CD4-positive, alpha-beta T cell (primary cell): ENCODE results near the gene OPN4. TPM values are rescaled to one million over a fixed set of nuclear protein-coding genes. Genes with fewer than 3 reads are reported as not detected.

Experiments used
- ATAC-seq: fragments of 200-7000 bp; cut with Tn5 transposase; one replicate; pipeline ENCODE4 v1.10.0; 2022; ENCODE audit warnings: mild to moderate bottlenecking; ENCODE audit not compliant: poor library complexity
- CTCF ChIA-PET: fragments of 350-600 bp; sonication (Branson Sonifier 250); formaldehyde crosslinking; loops from one replicate; lab custom pipeline; 2021; ENCODE audit warnings: antibody characterized with exemption, inconsistent platforms; lab: Charles Lee
- POLR2A ChIA-PET: fragments of 350-600 bp; sonication (Branson Sonifier 250); formaldehyde crosslinking; loops from one replicate; lab custom pipeline; 2021; ENCODE audit warnings: antibody characterized with exemption, inconsistent platforms; lab: Charles Lee
- DNase-seq, 14 experiments: peaks; one replicate each; pipeline ENCODE4 v3.0.0-alpha.2; 2013 to 2020; ENCODE audit warnings: mixed read lengths in 2 of 14
- H3K27ac ChIP-seq, 2 donors: one replicate each; pipeline versions ENCODE4 v1.5.1 to v1.7.0; 2013; ENCODE audit warnings: low read length in 2 of 2, low read depth in 1 of 2, mild to moderate bottlenecking in 1 of 2
- H3K27me3 ChIP-seq, 2 experiments: 1 replicate in 1 of 2; 2 replicates in 1 of 2; pipeline versions ENCODE4 v1.6.1 to v1.7.0; 2013; ENCODE audit warnings: low read length in 2 of 2, control low read depth in 1 of 2, mild to moderate bottlenecking in 1 of 2, moderate library complexity in 1 of 2; ENCODE audit not compliant: insufficient read depth in 2 of 2, control insufficient read depth in 1 of 2
- H3K36me3 ChIP-seq: one replicate; pipeline ENCODE4 v1.6.1; 2013; ENCODE audit warnings: low read length, control low read depth; ENCODE audit not compliant: insufficient read depth
- H3K4me1 ChIP-seq: one replicate; pipeline ENCODE4 v1.6.1; 2013; ENCODE audit warnings: low read length, control low read depth; ENCODE audit not compliant: insufficient read depth
- H3K4me3 ChIP-seq: one replicate; pipeline ENCODE4 v1.5.1; 2013; ENCODE audit warnings: mild to moderate bottlenecking, low read length, moderate library complexity
- H3K9me3 ChIP-seq, 2 experiments: 1 replicate in 1 of 2; 2 replicates in 1 of 2; pipeline versions ENCODE4 v1.6.1 to v1.7.0; 2013; ENCODE audit warnings: low read length in 2 of 2, mild to moderate bottlenecking in 2 of 2, control low read depth in 1 of 2, moderate library complexity in 1 of 2; ENCODE audit not compliant: control insufficient read depth in 1 of 2, insufficient read depth in 1 of 2
- H3K27ac Mint-ChIP-seq: one replicate; pipeline ENCODE4 v1.8.0; 2020; ENCODE audit warnings: mixed read lengths
- H3K27me3 Mint-ChIP-seq: one replicate; pipeline ENCODE4 v1.8.0; 2021; ENCODE audit warnings: mixed read lengths
- H3K36me3 Mint-ChIP-seq: one replicate; pipeline ENCODE4 v1.8.0; 2021; ENCODE audit warnings: low read depth, mixed read lengths
- H3K4me1 Mint-ChIP-seq: one replicate; pipeline ENCODE4 v1.8.0; 2021; ENCODE audit warnings: low read depth, mixed read lengths
- H3K4me3 Mint-ChIP-seq: one replicate; pipeline ENCODE4 v1.8.0; 2020; ENCODE audit warnings: mild to moderate bottlenecking, mixed read lengths
- H3K9me3 Mint-ChIP-seq: one replicate; pipeline ENCODE4 v1.8.0; 2020; ENCODE audit warnings: mixed read lengths
- intact Hi-C, 2 experiments: fragments of 100-400 bp; cut with DNase I in 1 of 2; cut with micrococcal nuclease in 1 of 2; formaldehyde crosslinking; loops; one replicate each; pipeline versions ENCODE4 v1.15.1 to v1.9.0; 2023 to 2025; cut with DNase I, micrococcal nuclease
- total RNA-seq, 174 experiments: library from RNA in 2 of 174; stranded (reverse) in 2 of 174; gene quantifications; one replicate each; pipeline ENCODE4 v1.2.3 and lab custom pipeline; 2021 to 2026
- TF ChIP-seq, protein P1 (sequence below): fragments of 200-600 bp; IDR thresholded peaks from one replicate; pipeline ENCODE4 v1.8.0; 2022; ENCODE audit warnings: antibody characterized with exemption, mild to moderate bottlenecking

The OPN4 gene
- total RNA-seq, 2 experiments from 2014 or later: not detected

DNA sequence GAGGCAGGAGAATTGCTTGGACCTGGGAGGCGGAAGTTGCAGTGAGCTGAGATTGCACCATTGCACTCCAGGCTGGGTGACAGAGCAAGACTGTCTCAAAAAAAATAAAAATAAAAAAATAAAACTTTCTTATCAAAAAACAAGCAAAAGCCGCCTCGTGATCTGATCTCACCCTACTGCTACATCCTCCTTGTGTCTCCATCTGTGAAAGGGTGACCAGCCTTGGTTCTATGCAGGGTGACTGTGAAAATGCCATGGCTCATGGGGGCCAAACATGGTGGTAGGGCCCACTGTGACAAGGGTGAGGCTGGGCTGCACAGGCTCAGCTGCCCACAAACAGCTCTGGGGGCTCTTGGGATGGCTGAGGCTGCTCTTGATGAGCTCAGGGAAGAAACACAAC lies 968 bp upstream of the OPN4 start:
- H3K36me3 ChIP-seq: no peaks in the 10 kb centered on the region
- no peak overlapping the region for H3K4me3 Mint-ChIP-seq
- H3K27me3 Mint-ChIP-seq: no peaks in the 10 kb centered on the region
- no peaks in the 10 kb centered on the region for H3K9me3 Mint-ChIP-seq
- no peak overlapping the region for H3K4me3 ChIP-seq
- no peaks in the 10 kb centered on the region for H3K4me1 ChIP-seq
- H3K27ac Mint-ChIP-seq: no peak overlapping the region
- no peaks in the 10 kb centered on the region for H3K36me3 Mint-ChIP-seq
- DNase-seq: peak in 1 of 14 experiments; percentile 11
- H3K27me3 ChIP-seq: no peaks in the 10 kb centered on the region
- H3K4me1 Mint-ChIP-seq: no peaks in the 10 kb centered on the region
- intact Hi-C loops: no loop called here
- no peaks in the 10 kb centered on the region for H3K9me3 ChIP-seq
- ChIA-PET CTCF (no interaction called here), POLR2A (no interaction called here)
- no peak for ATAC-seq
- no peak overlapping the region for H3K27ac ChIP-seq
- TF ChIP-seq, protein P1, sequence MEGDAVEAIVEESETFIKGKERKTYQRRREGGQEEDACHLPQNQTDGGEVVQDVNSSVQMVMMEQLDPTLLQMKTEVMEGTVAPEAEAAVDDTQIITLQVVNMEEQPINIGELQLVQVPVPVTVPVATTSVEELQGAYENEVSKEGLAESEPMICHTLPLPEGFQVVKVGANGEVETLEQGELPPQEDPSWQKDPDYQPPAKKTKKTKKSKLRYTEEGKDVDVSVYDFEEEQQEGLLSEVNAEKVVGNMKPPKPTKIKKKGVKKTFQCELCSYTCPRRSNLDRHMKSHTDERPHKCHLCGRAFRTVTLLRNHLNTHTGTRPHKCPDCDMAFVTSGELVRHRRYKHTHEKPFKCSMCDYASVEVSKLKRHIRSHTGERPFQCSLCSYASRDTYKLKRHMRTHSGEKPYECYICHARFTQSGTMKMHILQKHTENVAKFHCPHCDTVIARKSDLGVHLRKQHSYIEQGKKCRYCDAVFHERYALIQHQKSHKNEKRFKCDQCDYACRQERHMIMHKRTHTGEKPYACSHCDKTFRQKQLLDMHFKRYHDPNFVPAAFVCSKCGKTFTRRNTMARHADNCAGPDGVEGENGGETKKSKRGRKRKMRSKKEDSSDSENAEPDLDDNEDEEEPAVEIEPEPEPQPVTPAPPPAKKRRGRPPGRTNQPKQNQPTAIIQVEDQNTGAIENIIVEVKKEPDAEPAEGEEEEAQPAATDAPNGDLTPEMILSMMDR: no peak

DNA sequence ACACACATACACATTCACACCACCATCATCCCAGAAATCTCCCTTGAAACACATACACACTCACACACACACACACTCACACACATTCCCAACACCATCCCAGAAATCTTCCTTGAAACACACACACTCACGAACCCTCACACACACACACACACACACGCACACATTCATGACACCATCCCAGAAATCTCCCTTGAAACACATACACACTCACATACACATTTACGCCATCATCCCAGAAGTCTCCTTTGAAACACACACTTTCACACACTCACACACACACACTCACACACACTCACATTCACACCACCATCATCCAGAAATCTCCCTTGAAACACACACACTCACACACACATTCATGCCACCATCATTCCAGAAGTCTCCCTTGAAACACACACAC lies 360 bp upstream of the OPN4 start:
- ChIA-PET POLR2A (no interaction called here), CTCF (no interaction called here)
- Mint-ChIP-seq H3K27ac (no peak overlapping the region), H3K4me3 (no peak overlapping the region), H3K4me1 (no peaks in the 10 kb centered on the region), H3K9me3 (no peaks in the 10 kb centered on the region), H3K27me3 (no peaks in the 10 kb centered on the region), H3K36me3 (no peaks in the 10 kb centered on the region)
- H3K36me3 ChIP-seq: no peaks in the 10 kb centered on the region
- ATAC-seq: no peak
- TF ChIP-seq, protein P1: no peak
- no peak overlapping the region for H3K4me3 ChIP-seq
- no peak overlapping the region for H3K27ac ChIP-seq
- intact Hi-C loops: no loop called here
- no peak for DNase-seq
- no peaks in the 10 kb centered on the region for H3K9me3 ChIP-seq
- no peaks in the 10 kb centered on the region for H3K27me3 ChIP-seq
- H3K4me1 ChIP-seq: no peaks in the 10 kb centered on the region

DNA sequence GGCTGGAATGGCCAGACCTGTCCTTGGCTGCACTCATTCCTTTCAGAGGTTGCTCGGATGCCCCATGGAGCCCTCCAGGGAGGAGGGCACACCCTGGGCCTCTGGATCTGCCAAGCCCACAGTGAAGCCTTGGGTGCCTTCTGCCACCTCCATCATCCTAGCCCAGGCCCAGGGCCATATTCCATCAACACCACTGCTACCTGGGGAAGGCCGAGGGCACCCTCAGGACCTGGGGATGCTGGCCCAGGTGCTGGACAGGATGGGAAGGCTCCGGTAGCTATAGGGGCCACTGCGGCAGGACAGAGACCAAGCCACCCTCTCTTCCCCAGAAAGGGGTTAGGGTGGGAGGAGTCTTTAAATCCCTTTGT lies 810 bp downstream of the OPN4 start:
- Histone ChIP-seq H3K27ac (no peak overlapping the region), H3K9me3 (no peaks in the 10 kb centered on the region), H3K27me3 (no peaks in the 10 kb centered on the region), H3K4me1 (no peaks in the 10 kb centered on the region), H3K4me3 (no peak overlapping the region), H3K36me3 (no peaks in the 10 kb centered on the region)
- Mint-ChIP-seq H3K4me1 (no peaks in the 10 kb centered on the region), H3K9me3 (no peaks in the 10 kb centered on the region), H3K4me3 (no peak overlapping the region), H3K27ac (no peak overlapping the region), H3K36me3 (no peaks in the 10 kb centered on the region), H3K27me3 (no peaks in the 10 kb centered on the region)
- DNase-seq (no peak), ATAC-seq (no peak)
- ChIA-PET CTCF (no interaction called here), POLR2A (no interaction called here)
- intact Hi-C loops: no loop called here
- TF ChIP-seq, protein P1: no peak
